ENCODE results near the gene RGS3.

The RGS3 gene

DNA sequence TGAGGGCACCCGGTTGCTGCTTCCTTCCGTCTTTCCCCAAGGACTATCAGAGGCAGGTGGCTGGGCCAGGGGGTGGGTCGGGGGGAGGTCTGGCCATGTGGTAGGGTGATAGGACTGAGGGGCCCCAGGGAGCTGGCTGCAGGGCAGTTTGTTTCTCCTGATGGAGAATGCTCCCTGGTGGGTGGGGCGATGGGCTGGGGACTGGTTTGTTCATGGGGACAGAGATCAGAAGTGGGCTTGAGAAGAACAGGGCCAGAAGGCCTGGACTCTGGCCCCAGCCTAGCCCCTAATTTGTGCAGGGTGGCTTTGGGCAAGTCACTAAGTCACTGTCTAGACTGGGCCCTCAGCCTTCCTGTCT, 117.4 kb downstream of the RGS3 start (continued):
- TF ChIP-seq, protein P1, sequence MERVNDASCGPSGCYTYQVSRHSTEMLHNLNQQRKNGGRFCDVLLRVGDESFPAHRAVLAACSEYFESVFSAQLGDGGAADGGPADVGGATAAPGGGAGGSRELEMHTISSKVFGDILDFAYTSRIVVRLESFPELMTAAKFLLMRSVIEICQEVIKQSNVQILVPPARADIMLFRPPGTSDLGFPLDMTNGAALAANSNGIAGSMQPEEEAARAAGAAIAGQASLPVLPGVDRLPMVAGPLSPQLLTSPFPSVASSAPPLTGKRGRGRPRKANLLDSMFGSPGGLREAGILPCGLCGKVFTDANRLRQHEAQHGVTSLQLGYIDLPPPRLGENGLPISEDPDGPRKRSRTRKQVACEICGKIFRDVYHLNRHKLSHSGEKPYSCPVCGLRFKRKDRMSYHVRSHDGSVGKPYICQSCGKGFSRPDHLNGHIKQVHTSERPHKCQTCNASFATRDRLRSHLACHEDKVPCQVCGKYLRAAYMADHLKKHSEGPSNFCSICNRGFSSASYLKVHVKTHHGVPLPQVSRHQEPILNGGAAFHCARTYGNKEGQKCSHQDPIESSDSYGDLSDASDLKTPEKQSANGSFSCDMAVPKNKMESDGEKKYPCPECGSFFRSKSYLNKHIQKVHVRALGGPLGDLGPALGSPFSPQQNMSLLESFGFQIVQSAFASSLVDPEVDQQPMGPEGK (tag by site-specific recombination; IDR thresholded peaks at IDR 0.05): no peak
- TF ChIP-seq, protein P2, sequence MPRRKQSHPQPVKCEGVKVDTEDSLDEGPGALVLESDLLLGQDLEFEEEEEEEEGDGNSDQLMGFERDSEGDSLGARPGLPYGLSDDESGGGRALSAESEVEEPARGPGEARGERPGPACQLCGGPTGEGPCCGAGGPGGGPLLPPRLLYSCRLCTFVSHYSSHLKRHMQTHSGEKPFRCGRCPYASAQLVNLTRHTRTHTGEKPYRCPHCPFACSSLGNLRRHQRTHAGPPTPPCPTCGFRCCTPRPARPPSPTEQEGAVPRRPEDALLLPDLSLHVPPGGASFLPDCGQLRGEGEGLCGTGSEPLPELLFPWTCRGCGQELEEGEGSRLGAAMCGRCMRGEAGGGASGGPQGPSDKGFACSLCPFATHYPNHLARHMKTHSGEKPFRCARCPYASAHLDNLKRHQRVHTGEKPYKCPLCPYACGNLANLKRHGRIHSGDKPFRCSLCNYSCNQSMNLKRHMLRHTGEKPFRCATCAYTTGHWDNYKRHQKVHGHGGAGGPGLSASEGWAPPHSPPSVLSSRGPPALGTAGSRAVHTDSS (tag by site-specific recombination; IDR thresholded peaks at IDR 0.05): no peak
- TF ChIP-seq, protein P3, sequence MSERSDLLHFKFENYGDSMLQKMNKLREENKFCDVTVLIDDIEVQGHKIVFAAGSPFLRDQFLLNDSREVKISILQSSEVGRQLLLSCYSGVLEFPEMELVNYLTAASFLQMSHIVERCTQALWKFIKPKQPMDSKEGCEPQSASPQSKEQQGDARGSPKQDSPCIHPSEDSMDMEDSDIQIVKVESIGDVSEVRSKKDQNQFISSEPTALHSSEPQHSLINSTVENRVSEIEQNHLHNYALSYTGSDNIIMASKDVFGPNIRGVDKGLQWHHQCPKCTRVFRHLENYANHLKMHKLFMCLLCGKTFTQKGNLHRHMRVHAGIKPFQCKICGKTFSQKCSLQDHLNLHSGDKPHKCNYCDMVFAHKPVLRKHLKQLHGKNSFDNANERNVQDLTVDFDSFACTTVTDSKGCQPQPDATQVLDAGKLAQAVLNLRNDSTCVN (tag by site-specific recombination; optimal IDR thresholded peaks at IDR 0.05): no peak

DNA sequence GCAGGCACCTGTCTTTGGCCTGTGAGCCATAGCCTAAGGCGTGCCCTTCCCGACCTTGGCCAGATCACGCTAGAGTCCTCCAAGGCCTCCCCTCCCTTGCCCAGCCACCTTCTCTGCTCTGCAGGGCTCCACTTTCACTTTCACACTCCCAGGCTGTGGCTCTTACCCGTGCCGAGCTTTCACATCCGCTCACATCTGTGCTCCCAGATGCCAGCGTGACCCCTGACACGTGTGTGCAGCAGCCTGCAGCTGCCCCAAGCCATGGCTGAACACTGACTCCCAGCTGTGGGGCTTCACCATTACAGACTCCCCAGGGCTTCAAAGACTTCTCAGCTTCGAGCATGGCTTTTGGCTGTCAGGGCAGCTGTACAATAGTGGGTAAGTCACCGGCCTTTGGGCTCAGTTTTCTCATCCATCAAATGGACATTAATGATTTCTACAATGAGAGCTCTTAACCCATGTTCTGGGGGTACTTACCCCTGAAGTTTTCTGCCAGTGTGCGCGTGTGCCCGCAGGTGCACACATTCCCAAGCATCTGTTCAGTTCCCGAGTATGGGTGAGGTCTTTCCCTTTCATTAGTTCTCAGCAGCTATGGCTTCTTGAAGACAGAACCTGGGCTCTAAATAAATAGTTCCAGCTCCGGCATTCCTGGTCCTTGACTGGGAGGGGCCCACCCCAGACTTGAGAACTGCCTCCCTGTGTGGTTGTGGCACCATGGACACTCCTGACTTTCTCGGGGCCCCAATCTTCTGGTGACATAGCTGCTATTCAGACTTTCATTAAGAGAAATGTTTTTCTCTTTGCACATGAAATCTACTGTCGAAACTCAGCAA, 118.6 kb downstream of the RGS3 start:
- H3K4me1 ChIP-seq (ENCODE audit: control insufficient read depth, insufficient read depth, low read length): no peaks in the 10 kb centered on the region
- H3K36me3 ChIP-seq (ENCODE audit: control insufficient read depth in 2 of 2, insufficient read depth in 1 of 2, low read length in 2 of 2): no peaks in the 10 kb centered on the region
- H3K4me3 ChIP-seq (ENCODE audit: low read depth, low read length): no peak overlapping the region
- TF ChIP-seq ZNF169 (tag by site-specific recombination; IDR thresholded peaks at IDR 0.05): no peak
- TF ChIP-seq, protein P4, sequence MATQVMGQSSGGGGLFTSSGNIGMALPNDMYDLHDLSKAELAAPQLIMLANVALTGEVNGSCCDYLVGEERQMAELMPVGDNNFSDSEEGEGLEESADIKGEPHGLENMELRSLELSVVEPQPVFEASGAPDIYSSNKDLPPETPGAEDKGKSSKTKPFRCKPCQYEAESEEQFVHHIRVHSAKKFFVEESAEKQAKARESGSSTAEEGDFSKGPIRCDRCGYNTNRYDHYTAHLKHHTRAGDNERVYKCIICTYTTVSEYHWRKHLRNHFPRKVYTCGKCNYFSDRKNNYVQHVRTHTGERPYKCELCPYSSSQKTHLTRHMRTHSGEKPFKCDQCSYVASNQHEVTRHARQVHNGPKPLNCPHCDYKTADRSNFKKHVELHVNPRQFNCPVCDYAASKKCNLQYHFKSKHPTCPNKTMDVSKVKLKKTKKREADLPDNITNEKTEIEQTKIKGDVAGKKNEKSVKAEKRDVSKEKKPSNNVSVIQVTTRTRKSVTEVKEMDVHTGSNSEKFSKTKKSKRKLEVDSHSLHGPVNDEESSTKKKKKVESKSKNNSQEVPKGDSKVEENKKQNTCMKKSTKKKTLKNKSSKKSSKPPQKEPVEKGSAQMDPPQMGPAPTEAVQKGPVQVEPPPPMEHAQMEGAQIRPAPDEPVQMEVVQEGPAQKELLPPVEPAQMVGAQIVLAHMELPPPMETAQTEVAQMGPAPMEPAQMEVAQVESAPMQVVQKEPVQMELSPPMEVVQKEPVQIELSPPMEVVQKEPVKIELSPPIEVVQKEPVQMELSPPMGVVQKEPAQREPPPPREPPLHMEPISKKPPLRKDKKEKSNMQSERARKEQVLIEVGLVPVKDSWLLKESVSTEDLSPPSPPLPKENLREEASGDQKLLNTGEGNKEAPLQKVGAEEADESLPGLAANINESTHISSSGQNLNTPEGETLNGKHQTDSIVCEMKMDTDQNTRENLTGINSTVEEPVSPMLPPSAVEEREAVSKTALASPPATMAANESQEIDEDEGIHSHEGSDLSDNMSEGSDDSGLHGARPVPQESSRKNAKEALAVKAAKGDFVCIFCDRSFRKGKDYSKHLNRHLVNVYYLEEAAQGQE (tag by site-specific recombination; IDR thresholded peaks at IDR 0.05): no peak
- TF ChIP-seq, protein P5, sequence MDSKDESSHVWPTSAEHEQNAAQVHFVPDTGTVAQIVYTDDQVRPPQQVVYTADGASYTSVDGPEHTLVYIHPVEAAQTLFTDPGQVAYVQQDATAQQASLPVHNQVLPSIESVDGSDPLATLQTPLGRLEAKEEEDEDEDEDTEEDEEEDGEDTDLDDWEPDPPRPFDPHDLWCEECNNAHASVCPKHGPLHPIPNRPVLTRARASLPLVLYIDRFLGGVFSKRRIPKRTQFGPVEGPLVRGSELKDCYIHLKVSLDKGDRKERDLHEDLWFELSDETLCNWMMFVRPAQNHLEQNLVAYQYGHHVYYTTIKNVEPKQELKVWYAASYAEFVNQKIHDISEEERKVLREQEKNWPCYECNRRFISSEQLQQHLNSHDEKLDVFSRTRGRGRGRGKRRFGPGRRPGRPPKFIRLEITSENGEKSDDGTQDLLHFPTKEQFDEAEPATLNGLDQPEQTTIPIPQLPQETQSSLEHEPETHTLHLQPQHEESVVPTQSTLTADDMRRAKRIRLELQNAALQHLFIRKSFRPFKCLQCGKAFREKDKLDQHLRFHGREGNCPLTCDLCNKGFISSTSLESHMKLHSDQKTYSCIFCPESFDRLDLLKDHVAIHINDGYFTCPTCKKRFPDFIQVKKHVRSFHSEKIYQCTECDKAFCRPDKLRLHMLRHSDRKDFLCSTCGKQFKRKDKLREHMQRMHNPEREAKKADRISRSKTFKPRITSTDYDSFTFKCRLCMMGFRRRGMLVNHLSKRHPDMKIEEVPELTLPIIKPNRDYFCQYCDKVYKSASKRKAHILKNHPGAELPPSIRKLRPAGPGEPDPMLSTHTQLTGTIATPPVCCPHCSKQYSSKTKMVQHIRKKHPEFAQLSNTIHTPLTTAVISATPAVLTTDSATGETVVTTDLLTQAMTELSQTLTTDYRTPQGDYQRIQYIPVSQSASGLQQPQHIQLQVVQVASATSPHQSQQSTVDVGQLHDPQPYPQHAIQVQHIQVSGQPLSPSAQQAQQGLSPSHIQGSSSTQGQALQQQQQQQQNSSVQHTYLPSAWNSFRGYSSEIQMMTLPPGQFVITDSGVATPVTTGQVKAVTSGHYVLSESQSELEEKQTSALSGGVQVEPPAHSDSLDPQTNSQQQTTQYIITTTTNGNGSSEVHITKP (tag by site-specific recombination; IDR thresholded peaks at IDR 0.05): no peak
- no peak for TF ChIP-seq ZNF114 (tag by site-specific recombination; IDR thresholded peaks at IDR 0.05)
- TF ChIP-seq ZNF221 (tag by site-specific recombination; IDR thresholded peaks at IDR 0.05; ENCODE audit: borderline replicate concordance): no peak
- TF ChIP-seq ZNF37A (tag by site-specific recombination; IDR thresholded peaks at IDR 0.05): no peak
- no peak for TF ChIP-seq ZNF214 (tag by site-specific recombination; IDR thresholded peaks at IDR 0.05; ENCODE audit: borderline replicate concordance)
- TF ChIP-seq ZNF843 (tag by site-specific recombination; IDR thresholded peaks at IDR 0.05): no peak
- TF ChIP-seq BCL11B (tag by site-specific recombination; IDR thresholded peaks at IDR 0.05; ENCODE audit: low read depth): no peak
- TF ChIP-seq ZNF311 (tag by site-specific recombination; IDR thresholded peaks at IDR 0.05; ENCODE audit: borderline replicate concordance): no peak
- TF ChIP-seq ZNF202 (tag by site-specific recombination; IDR thresholded peaks at IDR 0.05; ENCODE audit: borderline replicate concordance): no peak
- no peak for TF ChIP-seq ZNF830 (tag by site-specific recombination; IDR thresholded peaks at IDR 0.05; ENCODE audit: low read depth)
- TF ChIP-seq ZNF747 (tag by site-specific recombination; IDR thresholded peaks at IDR 0.05): no peak
- no peak for TF ChIP-seq ZNF426 (tag by site-specific recombination; IDR thresholded peaks at IDR 0.05)
- TF ChIP-seq, protein P6, sequence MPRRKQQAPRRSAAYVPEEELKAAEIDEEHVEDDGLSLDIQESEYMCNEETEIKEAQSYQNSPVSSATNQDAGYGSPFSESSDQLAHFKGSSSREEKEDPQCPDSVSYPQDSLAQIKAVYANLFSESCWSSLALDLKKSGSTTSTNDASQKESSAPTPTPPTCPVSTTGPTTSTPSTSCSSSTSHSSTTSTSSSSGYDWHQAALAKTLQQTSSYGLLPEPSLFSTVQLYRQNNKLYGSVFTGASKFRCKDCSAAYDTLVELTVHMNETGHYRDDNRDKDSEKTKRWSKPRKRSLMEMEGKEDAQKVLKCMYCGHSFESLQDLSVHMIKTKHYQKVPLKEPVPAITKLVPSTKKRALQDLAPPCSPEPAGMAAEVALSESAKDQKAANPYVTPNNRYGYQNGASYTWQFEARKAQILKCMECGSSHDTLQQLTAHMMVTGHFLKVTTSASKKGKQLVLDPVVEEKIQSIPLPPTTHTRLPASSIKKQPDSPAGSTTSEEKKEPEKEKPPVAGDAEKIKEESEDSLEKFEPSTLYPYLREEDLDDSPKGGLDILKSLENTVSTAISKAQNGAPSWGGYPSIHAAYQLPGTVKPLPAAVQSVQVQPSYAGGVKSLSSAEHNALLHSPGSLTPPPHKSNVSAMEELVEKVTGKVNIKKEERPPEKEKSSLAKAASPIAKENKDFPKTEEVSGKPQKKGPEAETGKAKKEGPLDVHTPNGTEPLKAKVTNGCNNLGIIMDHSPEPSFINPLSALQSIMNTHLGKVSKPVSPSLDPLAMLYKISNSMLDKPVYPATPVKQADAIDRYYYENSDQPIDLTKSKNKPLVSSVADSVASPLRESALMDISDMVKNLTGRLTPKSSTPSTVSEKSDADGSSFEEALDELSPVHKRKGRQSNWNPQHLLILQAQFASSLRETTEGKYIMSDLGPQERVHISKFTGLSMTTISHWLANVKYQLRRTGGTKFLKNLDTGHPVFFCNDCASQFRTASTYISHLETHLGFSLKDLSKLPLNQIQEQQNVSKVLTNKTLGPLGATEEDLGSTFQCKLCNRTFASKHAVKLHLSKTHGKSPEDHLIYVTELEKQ (tag by site-specific recombination; IDR thresholded peaks at IDR 0.05; ENCODE audit: borderline replicate concordance): no peak
- no peaks in the 10 kb centered on the region for H3K9me3 ChIP-seq (ENCODE audit: control insufficient read depth, insufficient read depth, low read depth, low read length)
- no peak overlapping the region for H3K27ac ChIP-seq (ENCODE audit: extremely low read depth, low read depth, low read length)
- CTCF ChIA-PET: interaction anchor here (0.6 to 2.9 kb wide), 9 partner anchors 10 to 471 kb away, joined by 3 to 23 read pairs (median 4); no protein-coding TSS in a partner anchor
- POLR2A ChIA-PET: no interaction called here

Measured in HEK293 (cell line).